Ishikawa (cell line): ENCODE measurements around the gene GTF3C6.

Experiments
- EP300 ChIP-seq: IDR thresholded peaks from 2 replicates; pipeline ENCODE4 v1.6.1; 2012; ENCODE audit warnings: borderline replicate concordance
- FOXM1 ChIP-seq: IDR thresholded peaks from 2 replicates; pipeline ENCODE4 v1.6.1; 2012; ENCODE audit warnings: low read depth, borderline replicate concordance
- MAX ChIP-seq: IDR thresholded peaks from 2 replicates; pipeline ENCODE4 v1.6.1; 2012
- USF1 ChIP-seq: IDR thresholded peaks from 2 replicates; pipeline ENCODE4 v1.6.1; 2012

- no peak for TF ChIP-seq USF1
- TF ChIP-seq MAX: no peak
- TF ChIP-seq FOXM1: no peak
- no peak for TF ChIP-seq EP300
Observed at GRCh38 chr6:110938171-110938570, 20.3 kb upstream of the GTF3C6 start.
